T-helper 2 cell (primary cell): Measurements from ENCODE around the gene ATP6V1G1.
A peak's percentile ranks its signal among the peaks of the same experiment; 100 is the strongest.

Experiments used
- DNase-seq, 5 experiments: peaks; one replicate each; pipeline versions ENCODE4 v3.0.0 to v3.0.0-alpha.2; 2012 to 2022

Gene ATP6V1G1

DNA sequence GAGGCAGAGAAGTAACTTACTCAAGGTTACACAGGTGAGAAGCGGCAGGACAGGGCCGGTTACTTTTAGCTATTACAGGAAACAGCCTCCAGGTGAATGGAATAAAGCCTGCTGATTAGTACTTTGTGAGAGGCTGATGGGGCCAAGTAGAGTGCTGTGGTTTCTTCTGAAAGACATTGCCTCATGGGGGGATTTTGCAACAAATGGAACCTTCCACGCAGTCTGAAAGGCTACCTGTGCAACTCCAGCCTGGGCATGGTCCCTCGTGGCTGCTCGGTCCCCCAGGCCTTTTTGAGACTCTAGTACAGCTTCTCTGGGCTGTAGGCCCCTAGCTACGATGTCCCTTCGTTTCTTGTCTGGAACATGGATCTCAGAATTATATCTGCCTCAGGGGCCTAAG is 25.5 kb downstream of the ATP6V1G1 start:
- DNase-seq: no peak

DNA sequence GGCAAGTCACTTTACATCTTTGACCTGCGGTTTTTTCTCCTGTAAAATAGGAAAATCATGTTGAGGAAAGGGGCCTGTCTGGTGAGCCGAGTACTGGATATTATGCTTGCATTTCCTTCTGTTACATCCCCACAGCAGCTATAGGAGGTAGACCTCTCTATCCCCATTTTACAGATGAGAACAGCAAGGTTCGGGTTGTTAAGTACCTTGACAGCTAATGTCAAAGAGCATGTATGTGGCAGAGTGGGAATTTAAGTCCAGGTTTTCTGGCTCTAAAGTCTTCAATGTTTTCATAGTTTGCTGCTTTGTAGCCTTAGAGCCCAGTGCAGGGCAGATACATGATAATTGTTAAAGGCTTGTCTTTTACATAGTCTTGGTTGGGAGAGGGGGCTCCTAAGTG is 26.4 kb downstream of the ATP6V1G1 start:
- DNase-seq: no peak

DNA sequence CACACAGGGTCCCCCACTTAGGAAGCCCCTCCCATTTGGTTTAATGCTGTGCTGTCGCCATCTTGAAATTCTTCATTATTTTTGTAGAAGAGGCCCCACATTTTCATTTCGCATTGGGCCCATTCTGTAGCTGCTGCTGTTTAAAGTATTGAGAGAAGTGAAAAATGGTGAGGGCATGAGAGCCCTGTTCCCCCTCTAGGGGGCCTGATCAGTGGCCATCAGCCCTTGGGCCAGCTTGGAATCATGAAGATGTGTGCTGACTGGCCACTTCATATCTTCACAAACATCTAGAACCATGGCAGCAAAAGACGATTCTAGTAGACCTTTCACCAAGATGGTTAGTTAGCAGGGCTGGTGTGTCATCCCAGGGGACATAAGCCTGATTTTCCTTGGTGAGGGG is 26.8 kb downstream of the ATP6V1G1 start:
- no peak for DNase-seq

DNA sequence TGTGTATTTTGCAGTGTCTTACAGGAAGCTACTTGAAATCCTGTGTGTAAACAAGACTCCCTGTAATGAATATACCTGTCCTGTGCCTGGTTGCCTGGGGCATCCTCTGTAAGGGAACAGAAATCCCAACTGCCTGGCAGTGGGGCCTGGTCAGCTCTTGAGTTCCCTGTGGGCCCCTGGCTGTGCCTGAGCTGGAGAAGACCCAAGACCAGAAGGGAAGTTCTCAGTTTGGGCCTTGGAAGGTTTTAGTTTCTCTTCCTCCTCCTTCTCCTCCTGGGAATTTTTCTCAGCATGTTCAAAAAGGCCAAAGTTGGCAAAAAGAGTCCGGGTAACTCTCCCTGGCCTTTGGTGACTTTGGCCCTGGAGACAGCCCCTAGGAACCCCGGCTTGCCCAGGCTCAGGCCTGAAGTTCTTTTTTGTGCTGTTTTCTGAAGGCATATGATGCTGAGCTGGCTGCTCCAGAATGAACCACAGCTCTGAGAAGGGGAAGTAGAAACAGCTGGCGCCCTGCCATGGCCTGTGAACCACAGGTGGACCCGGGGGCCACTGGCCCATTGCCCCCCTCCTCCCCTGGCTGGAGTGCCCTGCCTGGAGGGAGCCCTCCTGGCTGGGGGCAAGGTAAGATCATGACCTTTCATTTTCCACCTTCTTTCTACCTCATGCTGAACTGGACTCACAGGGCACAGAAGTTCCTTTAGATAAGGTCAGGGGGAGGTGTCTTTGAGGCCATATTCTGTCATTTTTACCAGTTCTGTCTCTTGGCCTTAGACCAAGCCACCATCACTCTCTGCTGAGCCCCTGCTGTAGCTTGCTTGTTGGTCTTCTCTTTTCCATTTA is 29.3 kb downstream of the ATP6V1G1 start:
- DNase-seq: peak in 1 of 5 experiments; percentile 17

DNA sequence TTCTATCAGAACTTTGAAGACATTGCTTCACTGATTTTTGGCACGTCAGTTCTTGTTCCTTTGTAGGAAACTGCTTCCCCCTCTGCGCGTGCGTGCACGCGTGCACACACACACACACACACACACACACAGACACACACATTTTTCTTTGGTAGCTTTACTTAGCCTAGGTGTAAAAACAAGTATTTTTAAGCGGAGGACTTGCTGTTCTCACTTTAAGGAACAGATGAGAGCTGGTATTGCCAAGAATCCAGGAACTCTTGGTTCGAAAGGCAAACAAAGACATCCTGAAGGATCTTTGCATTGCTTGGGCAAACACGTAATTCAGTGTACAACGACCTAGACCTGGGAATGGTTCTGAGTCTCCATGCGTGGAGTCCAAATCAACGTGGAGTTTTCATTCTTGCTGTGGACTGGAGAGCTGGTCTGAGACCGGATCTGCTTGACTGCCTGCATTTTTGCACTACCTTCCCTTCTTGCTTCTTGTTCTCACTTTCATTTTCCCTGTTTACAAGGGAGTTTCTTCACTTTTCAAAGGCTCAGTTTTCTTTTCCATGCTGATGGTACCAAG is 31.7 kb downstream of the ATP6V1G1 start:
- peak in 1 of 5 experiments; percentile 40 for DNase-seq

DNA sequence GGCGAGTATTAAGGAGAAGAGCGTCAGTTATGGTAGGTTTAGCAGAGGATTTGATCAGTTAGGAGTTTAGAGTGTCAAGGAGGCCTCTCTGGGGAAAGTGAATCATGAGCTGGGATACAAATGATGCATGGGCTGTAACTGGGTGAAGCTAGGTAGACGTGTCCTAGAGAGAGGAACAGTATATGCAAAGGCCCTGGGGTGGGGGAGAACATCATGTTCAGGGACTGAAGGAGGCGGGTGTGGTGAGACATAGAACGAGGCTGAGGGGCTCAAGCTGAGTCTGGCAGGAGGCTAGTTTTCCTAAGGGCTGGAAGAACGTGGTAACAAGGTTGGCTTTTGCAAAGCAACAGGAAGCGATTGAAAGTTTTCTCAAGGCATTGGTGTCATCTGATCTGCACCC is 34.0 kb downstream of the ATP6V1G1 start:
- DNase-seq: no peak

DNA sequence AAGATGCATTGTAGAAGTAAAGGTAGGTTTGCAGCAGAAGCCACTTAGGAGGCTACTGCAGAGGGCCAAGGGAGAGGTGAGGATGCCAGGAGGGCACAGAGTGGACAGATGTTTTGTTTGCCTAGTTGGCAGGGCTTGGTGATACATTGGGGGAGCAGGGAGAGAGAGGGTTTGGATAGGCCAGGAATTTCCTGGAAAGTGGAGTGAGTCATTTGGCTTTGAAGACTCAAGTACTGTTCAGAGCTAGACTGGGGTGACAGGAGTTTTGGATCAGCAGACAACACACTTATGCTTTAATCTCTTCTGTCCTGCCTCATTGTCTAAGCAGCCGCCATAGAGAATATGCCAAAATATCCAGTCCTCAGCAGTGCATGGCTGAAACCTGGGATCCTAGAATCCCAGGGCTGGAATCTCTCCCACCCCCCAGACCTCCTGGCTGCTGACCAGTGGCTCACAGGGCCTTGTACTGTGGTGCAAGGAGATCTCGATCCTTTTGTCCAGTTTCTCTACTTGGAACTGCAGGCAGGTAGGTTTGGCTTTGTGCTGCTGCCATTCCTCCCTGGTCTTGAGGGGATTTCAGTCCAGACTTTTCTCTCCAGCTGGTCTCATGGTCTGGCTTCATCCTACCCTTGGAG is 34.5 kb downstream of the ATP6V1G1 start:
- no peak for DNase-seq

DNA sequence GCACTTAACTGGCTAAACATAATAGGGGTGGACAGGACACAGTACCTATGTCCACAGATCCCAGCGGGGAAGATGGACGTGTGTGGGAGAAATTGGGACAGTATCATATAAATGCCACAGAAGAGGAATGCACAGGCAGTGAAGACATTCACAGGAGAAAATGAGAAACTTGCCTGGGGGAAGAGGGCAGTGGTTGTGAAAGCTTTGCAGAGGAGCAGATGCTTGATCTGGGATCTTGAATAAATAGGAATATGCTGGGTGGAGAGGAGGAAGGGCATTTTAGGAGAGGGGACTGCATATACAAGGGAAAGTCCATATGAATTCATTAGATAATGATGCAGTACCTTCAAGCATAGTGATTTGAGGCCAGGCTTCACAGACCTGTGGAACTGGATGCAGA is 37.1 kb downstream of the ATP6V1G1 start:
- DNase-seq: no peak

DNA sequence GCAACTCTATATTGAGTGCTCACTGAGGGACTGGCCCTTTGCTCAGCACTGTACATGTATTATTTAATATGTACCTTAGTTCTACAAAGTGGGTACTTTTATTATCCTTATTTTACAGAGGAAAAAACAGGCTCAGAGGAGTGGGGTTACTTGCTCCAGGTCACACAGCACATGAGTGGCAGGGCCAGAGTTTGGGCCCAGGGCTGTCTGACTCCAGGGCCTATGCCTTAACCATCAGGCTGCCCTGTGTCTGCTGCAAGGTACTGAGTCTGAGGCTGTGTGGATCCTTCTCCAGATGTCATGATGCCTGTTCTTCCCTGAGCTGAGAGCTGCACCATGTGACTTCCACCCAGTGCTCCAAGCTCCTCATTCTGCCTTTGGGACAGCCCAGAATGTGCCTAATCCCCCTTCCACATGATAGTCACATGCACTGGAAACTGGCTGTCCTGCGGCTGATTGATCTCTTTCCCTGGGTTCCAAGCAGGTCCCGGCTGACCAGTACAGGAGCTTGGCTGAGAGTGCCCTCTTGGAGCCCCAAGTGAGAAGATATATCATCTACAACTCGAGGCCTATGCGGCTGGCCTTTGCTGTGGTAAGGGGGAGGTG is 38.9 kb downstream of the ATP6V1G1 start:
- no peak for DNase-seq

DNA sequence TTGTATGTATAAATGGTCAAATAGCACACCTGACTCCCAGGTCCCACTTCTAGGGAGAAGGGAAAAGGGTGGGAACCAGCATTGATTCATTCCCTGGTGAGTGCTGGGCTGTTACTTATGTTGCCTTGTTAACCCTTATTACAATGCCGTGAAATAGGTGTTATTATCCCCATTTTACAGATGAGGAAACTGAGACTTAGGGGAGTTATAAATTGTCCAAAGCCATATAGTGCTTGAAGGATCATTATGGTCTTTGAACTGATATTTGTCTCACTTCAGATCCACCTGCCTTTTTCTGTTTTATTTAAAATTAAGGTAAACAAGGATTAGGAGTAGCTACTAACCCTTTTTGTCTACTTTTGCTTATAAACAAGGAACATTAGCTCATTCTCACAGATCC is 40.0 kb downstream of the ATP6V1G1 start:
- DNase-seq: no peak

DNA sequence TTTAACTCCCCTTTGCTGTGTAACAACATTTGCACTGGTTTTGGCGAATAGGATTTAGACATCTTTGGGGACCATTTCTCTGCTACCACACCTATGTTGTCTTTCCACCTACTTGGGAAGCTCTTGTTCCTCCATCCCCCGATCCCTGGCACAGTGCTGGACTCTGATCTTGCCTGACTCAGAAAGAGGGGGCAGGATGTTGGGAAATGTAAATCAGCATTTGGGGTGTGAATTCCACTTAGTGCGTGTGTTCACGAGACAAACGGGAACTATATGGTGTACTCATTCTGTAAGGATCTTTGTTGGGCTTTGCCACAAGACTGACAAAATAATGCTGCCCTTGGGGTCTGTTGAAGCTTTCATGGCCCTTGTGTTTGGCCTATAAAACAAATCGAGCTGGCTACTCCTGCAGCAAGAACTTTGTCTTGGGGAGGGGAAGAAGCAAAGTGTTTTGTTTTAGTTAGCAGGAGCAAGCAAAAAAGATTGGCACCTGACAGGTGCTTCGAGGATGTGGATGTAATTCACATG is 42.1 kb downstream of the ATP6V1G1 start:
- no peak for DNase-seq

DNA sequence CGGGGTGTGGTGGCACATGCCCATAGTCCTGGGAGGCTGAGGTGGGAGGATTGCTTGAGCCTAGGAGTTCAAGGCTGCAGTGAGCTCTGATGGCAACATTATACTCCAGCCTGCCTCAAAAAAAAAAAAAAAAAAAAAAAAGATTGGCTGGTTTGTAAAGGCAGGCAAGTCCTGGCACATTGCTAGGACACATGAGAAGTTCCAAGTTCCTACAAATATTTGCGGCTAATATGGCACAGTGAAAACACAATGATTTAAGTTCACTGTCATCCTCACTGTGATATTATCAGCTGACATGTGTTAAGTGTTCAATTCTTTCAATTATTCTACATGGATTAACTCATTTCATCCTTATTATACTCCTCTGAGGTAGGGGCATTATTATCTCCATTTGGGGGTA is 43.6 kb downstream of the ATP6V1G1 start:
- no peak for DNase-seq

DNA sequence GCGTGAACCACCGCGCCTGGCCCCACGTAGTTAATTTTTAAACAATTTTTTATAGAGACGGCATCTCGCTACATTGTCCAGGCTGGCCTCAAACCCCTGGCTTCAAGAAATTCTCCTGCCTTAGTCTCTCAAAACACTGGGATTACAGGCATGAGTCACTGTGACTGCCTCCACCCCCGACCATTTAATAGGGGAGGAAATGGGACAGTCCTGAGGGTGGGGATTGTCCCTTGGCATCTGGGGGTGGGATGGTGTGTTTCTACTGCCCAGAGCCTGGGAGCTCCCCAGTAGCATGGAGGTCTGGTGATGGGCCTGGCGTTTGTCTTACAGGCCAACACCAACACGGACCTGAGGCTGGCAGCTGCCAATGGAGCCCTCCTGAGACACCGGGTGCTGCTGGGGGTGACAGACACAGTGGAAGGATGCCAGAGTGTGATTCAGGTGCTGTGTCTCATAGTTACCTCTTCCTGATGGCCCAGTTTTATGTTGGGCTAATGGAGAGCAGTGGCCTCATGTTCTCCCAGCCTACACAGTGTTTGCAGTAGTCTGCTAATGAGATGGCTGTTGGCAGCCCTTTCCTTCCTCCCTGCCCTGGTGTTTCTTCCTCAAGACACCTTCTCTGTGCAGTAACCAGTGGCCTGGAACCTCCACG is 46.0 kb downstream of the ATP6V1G1 start:
- no peak for DNase-seq

DNA sequence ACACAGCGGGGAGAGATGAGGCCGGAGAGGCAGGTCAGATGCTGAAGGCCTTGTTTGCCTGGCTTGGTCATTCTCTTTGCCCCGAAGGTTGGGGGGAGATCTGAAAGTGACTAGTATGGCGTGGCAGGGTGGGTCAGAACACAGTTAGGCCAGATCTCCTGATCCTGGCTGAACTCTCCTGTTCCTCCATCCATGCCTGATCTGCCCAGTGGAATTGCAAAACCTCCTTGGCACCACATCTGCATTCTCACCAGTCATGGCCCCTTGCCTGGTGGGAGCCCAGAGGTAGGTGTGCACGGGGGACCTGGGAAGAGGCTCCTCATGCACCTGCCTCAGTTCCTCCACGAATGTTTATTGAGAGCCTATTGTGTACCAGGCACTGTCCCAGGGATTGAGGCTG is 46.8 kb downstream of the ATP6V1G1 start:
- DNase-seq: no peak

DNA sequence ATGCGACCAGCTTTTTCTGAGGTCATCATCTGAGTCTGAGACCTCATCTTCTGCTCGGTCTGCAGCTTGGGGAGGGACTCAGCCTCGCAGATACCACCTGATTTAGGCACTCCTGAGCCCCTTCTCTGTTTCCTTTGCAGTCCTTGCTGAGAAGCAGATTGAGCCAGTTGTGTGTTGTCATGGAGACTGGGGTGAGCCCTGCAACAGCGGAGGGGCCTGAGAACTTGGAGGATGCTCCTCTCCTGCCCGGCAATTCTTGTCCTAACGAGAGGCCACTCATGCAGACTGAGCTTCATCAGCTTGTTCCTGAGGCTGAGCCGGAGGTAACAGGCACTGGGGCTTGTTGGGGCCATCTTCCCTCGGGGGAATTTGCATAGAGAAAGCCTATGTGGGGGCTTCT is 50.8 kb downstream of the ATP6V1G1 start:
- DNase-seq: no peak

DNA sequence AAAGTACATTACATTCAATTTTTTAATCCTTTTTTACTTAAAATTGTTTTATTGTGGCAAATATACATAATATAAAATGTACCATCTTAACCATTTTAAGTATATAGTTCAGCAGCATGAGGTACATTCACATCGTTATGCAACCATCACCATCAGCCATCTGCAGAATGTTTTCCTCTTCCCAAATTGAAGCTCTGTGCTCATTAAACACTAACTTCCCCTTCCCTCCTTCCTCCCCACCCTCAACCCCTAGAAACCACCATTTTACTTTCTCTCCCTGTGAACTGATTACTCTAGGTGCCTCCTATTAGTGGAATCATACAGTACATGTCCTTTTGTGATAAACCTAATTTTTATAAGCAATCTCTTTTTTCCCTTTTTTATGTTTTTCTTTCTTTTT is 54.4 kb downstream of the ATP6V1G1 start:
- no peak for DNase-seq

DNA sequence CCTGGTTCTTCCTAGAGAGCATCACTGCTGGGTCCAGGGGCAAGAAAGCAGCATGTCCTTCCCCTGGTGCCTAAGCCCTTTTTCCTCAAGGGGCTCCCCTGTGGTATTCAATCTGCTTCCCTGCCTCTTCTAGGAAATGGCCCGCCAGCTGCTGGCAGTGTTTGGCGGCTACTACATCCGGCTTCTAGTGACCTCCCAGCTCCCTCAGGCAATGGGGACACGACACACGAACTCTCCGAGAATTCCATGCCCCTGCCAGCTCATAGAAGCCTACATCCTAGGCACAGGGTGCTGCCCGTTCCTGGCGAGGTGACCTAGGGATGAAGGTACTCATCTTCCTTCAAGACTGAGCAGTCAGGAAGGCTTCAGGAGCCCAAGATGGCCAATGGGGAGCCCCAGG is 55.4 kb downstream of the ATP6V1G1 start:
- DNase-seq: no peak

DNA sequence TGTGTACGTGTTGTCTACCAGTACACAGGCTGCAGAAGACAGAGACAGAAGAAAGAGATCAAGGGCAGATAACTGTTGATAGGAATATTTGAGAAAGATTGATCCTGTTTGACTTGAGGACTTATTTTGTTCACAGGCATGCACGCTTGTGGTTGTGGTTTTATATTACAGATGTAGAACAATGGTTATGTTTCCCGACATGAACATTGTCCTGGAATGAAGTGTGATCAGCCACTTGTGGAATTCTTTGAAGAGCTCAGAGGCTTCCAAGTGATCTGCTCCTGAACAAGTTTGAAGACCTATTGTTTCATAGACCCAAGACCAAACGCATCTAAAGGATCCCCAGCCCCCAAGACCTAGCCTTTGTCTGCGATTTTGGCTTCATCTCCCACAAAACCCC is 56.3 kb downstream of the ATP6V1G1 start:
- DNase-seq: no peak
